ENCODE results near the gene GINS2. TPM values are rescaled to one million over a fixed set of nuclear protein-coding genes. Genes with fewer than 3 reads are reported as not detected.

Gene GINS2
- total RNA-seq, 2 experiments from 2014 or later, result 59.9 to 62.9 TPM

- Mint-ChIP-seq H3K36me3 (ENCODE audit: low read depth) (no peaks in the 10 kb centered on the region), H3K9me3 (no peaks in the 10 kb centered on the region), H3K4me3 (no peak overlapping the region), H3K27ac (no peak overlapping the region), H3K27me3 (no peaks in the 10 kb centered on the region), H3K4me1 (ENCODE audit: low read depth) (peaks cover 28% of the 10 kb centered on the region)
- TF ChIP-seq CTCF (IDR thresholded peaks at IDR 0.05), result no peak
- DNase-seq (no peak), ATAC-seq (no peak)
- ChIA-PET POLR2A (no interaction called here), CTCF (no interaction called here)
- intact Hi-C loops (cut with micrococcal nuclease), result no loop called here
These were observed 45.1 kb upstream of the GINS2 start for GRCh38 chr16:85733839-85734170.

- CTCF ChIA-PET, result no interaction called here
These were observed 44.5 kb upstream of the GINS2 start for GRCh38 chr16:85733155-85733838.

GRCh38 chr16:85731179-85731578 lies 42.4 kb upstream of the GINS2 start:
- Mint-ChIP-seq H3K9me3 (no peaks in the 10 kb centered on the region), H3K4me1 (ENCODE audit: low read depth) (peaks cover 25% of the 10 kb centered on the region), H3K4me3 (no peak overlapping the region), H3K27ac (no peak overlapping the region), H3K27me3 (no peaks in the 10 kb centered on the region), H3K36me3 (ENCODE audit: low read depth) (no peaks in the 10 kb centered on the region)
- no peak for ATAC-seq
- intact Hi-C loops (cut with micrococcal nuclease), result no loop called here
- DNase-seq, result no peak
- CTCF ChIA-PET, result no interaction called here
- TF ChIP-seq CTCF (IDR thresholded peaks at IDR 0.05), result no peak
- POLR2A ChIA-PET, result no interaction called here

More at GRCh38 chr16:85733155-85733838, 44.5 kb upstream of the GINS2 start:
- no peaks in the 10 kb centered on the region for H3K9me3 Mint-ChIP-seq
- H3K4me3 Mint-ChIP-seq, result no peak overlapping the region
- POLR2A ChIA-PET, result no interaction called here
- no peak for DNase-seq
- peaks cover 28% of the 10 kb centered on the region for H3K4me1 Mint-ChIP-seq (ENCODE audit: low read depth)
- H3K36me3 Mint-ChIP-seq (ENCODE audit: low read depth), result no peaks in the 10 kb centered on the region
- no peak for TF ChIP-seq CTCF (IDR thresholded peaks at IDR 0.05)
- H3K27me3 Mint-ChIP-seq, result no peaks in the 10 kb centered on the region
- intact Hi-C loops (cut with micrococcal nuclease), result no loop called here
- ATAC-seq, result no peak
- H3K27ac Mint-ChIP-seq, result no peak overlapping the region

GRCh38 chr16:85730186-85730465 lies 41.4 kb upstream of the GINS2 start:
- no peak for TF ChIP-seq CTCF (IDR thresholded peaks at IDR 0.05)
- Mint-ChIP-seq H3K27me3 (no peaks in the 10 kb centered on the region), H3K36me3 (ENCODE audit: low read depth) (no peaks in the 10 kb centered on the region), H3K27ac (no peak overlapping the region), H3K4me1 (ENCODE audit: low read depth) (peaks cover 15% of the 10 kb centered on the region), H3K9me3 (no peaks in the 10 kb centered on the region), H3K4me3 (no peak overlapping the region)
- intact Hi-C loops (cut with micrococcal nuclease), result no loop called here
- DNase-seq (no peak), ATAC-seq (no peak)
- POLR2A ChIA-PET, result no interaction called here
- CTCF ChIA-PET, result interaction anchor here (1.1 to 1.4 kb wide), 2 partner anchors 13 to 15 kb away, joined by 4 read pairs; no protein-coding TSS in a partner anchor

GRCh38 chr16:85729452-85730185 lies 40.9 kb upstream of the GINS2 start:
- no peak for TF ChIP-seq CTCF (IDR thresholded peaks at IDR 0.05)
- intact Hi-C loops (cut with micrococcal nuclease), result no loop called here
- Mint-ChIP-seq H3K4me1 (ENCODE audit: low read depth) (peaks cover 9% of the 10 kb centered on the region), H3K27me3 (no peaks in the 10 kb centered on the region), H3K36me3 (ENCODE audit: low read depth) (no peaks in the 10 kb centered on the region), H3K9me3 (no peaks in the 10 kb centered on the region), H3K4me3 (no peak overlapping the region), H3K27ac (no peak overlapping the region)
- no peak for DNase-seq
- ChIA-PET POLR2A (no interaction called here), CTCF (interaction anchor here (1.1 to 1.4 kb wide), 2 partner anchors 12 to 14 kb away, joined by 4 read pairs; no protein-coding TSS in a partner anchor)
- ATAC-seq, result no peak

Data from activated CD8-positive, alpha-beta T cell treated with anti-CD3 and anti-CD28 coated beads for 36 hours (primary cell).